Mesendoderm (in vitro differentiated cells): ENCODE results near the gene CCDC187.

Experiments used
- DNase-seq: peaks from one replicate; pipeline ENCODE4 v3.0.0; 2013
- H2AK5ac ChIP-seq: 2 replicates; pipeline ENCODE4 v1.6.1; 2013; ENCODE audit warnings: low read length, inconsistent platforms
- H2BK120ac ChIP-seq: 2 replicates; pipeline ENCODE4 v1.6.1; 2013; ENCODE audit warnings: low read depth, mild to moderate bottlenecking, low read length, moderate library complexity, mixed read lengths
- H2BK15ac ChIP-seq: replicated peaks from 2 replicates; pipeline ENCODE4 v1.6.1; 2013; ENCODE audit warnings: low read depth, mild to moderate bottlenecking, moderate library complexity
- H2BK5ac ChIP-seq: 2 replicates; pipeline ENCODE4 v1.6.1; 2013; ENCODE audit warnings: low read length, inconsistent platforms
- H3K18ac ChIP-seq: 2 replicates; pipeline ENCODE4 v1.6.1; 2013; ENCODE audit warnings: mild to moderate bottlenecking, low read length, mixed read lengths
- H3K23ac ChIP-seq: one replicate; pipeline ENCODE4 v1.6.1; 2013; ENCODE audit warnings: low read length
- H3K27ac ChIP-seq: 2 replicates; pipeline ENCODE4 v1.5.1; 2013; ENCODE audit warnings: low read depth, mild to moderate bottlenecking, inconsistent platforms, low read length, moderate library complexity
- H3K27me3 ChIP-seq: 2 replicates; pipeline ENCODE4 v1.6.1; 2013; ENCODE audit warnings: low read length, control low read depth, mild to moderate bottlenecking, inconsistent platforms; ENCODE audit not compliant: insufficient read depth, poor library complexity
- H3K36me3 ChIP-seq: 2 replicates; pipeline ENCODE4 v1.6.1; 2013; ENCODE audit warnings: low read length, inconsistent platforms; ENCODE audit not compliant: control insufficient read depth, insufficient read depth
- H3K4ac ChIP-seq: one replicate; pipeline ENCODE4 v1.6.1; 2013; ENCODE audit warnings: low read depth, mild to moderate bottlenecking, low read length, moderate library complexity
- H3K4me1 ChIP-seq: 2 replicates; pipeline ENCODE4 v1.6.1; 2013; ENCODE audit warnings: low read depth, low read length, inconsistent platforms; ENCODE audit not compliant: control insufficient read depth
- H3K4me2 ChIP-seq: 2 replicates; pipeline ENCODE4 v1.6.1; 2013; ENCODE audit warnings: low read length
- H3K4me3 ChIP-seq: 2 replicates; pipeline ENCODE4 v1.5.1; 2013; ENCODE audit warnings: mild to moderate bottlenecking, low read length
- H3K56ac ChIP-seq: one replicate; pipeline ENCODE4 v1.6.1; 2013; ENCODE audit warnings: low read length
- H3K79me1 ChIP-seq: 2 replicates; pipeline ENCODE4 v1.6.1; 2013; ENCODE audit warnings: low read length, inconsistent platforms
- H3K79me2 ChIP-seq: 2 replicates; pipeline ENCODE4 v1.6.1; 2013; ENCODE audit warnings: mild to moderate bottlenecking, low read length; ENCODE audit not compliant: control insufficient read depth, insufficient read depth
- H3K9ac ChIP-seq: 2 replicates; pipeline ENCODE4 v1.6.1; 2013; ENCODE audit warnings: low read length, inconsistent platforms
- H4K5ac ChIP-seq: one replicate; pipeline ENCODE4 v1.6.1; 2013; ENCODE audit warnings: low read length
- H4K8ac ChIP-seq: one replicate; pipeline ENCODE4 v1.6.1; 2013; ENCODE audit warnings: low read depth, mild to moderate bottlenecking, control low read depth, low read length, moderate library complexity
- WGBS: extraction: QIAGEN DNeasy Blood & Tissue Kit; methylation state at CpG from one replicate; pipeline ENCODE4 v1.1.7; 2013; ENCODE audit warnings: low lambda C conversion rate, missing lambda C conversion rate; ENCODE audit not compliant: insufficient coverage; ENCODE audit errors: extremely low coverage; 5-methylcytosine and 5-hydroxymethylcytosine counted together

Gene CCDC187

DNA sequence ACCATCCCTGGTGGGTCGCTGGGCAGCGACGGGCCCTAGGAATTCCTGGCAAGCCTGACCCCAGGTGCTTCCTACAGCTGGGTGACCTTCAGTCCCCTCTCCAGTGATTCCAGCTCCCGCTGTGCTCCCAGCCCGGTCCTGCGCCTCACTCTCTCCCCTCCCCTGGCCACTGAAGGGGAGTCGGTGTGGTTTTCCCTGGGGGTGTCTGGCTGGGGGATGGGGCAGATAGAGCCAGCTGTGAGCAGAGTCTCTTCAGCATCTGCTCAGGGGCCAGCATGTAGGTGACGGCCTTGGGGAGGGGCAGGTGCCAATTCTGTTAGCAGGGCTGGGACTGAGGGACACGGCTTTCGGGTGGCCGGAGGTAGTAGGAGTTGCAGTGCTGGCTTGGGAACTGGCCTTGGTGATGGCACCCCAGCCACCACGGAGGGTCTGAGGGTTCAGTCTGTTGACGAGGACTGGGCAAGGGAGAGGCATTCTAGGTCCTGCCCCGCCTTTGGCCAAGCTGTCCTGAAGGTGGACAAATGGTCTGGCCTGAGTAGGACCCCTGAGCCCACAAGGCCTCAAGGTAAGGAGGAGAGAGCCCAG lies 26.6 kb upstream of the CCDC187 start:
- WGBS = no CpG with 5 or more reads among the region's 14 CpGs
- peaks cover 5% of the 10 kb centered on the region for H3K4me1 ChIP-seq

DNA sequence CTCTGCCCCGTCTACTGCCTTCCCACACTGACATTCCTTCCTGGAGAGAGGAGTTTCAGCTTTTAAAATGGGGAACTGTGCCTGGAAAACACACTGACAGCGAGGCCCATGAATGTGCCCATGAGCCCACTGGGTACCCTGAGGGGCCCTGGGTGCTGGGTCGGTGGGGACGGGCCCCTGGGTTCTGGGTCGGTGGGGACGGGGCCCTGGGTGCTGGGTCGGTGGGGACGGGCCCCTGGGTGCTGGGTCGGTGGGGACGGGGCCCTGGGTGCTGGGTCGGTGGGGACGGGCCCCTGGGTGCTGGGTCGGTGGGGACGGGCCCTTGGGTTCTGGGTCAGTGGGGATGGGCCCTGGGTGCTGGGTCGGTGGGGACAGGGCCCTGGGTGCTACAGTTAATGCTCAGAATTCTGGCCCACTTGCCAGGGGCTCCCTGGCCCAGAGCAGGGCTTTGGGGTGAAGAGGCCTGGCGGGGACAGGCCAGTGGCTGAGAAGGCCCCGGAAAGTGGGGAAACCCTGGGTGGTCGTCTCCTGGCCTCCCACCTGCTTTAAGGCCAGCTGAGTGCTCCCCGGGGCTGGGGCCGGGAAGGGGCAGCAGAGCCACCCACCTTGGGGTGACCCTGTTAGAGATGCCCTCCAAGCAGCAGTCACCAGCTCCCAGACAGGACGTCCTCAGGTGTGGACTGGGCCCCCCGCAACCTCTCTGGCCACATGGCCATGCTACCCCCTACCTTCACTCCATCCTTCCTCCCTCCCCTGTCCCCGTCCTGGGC lies 25.9 kb upstream of the CCDC187 start:
- no peaks in the 10 kb centered on the region for H3K27me3 ChIP-seq
- no peak overlapping the region for H2AK5ac ChIP-seq
- H3K56ac ChIP-seq = no peak overlapping the region
- no peak overlapping the region for H3K4ac ChIP-seq
- no CpG with 5 or more reads among the region's 23 CpGs for WGBS
- no peak for DNase-seq
- H3K79me2 ChIP-seq = peaks cover 2% of the 10 kb centered on the region
- H3K27ac ChIP-seq = no peak overlapping the region
- H3K4me2 ChIP-seq = no peak overlapping the region
- H3K9ac ChIP-seq = no peak overlapping the region
- peaks cover 5% of the 10 kb centered on the region for H3K4me1 ChIP-seq
- no peak overlapping the region for H3K23ac ChIP-seq
- H2BK5ac ChIP-seq = no peak overlapping the region
- no peaks in the 10 kb centered on the region for H3K36me3 ChIP-seq
- no peaks in the 10 kb centered on the region for H3K79me1 ChIP-seq
- no peak overlapping the region for H4K8ac ChIP-seq
- H4K5ac ChIP-seq = no peak overlapping the region
- no peak overlapping the region for H2BK15ac ChIP-seq
- H3K4me3 ChIP-seq = no peak overlapping the region
- no peak overlapping the region for H2BK120ac ChIP-seq
- no peak overlapping the region for H3K18ac ChIP-seq

More for the DNA sequence above, 26.6 kb upstream of the CCDC187 start:
- Histone ChIP-seq H4K5ac (no peak overlapping the region), H3K79me1 (no peaks in the 10 kb centered on the region), H2BK120ac (no peak overlapping the region), H2BK15ac (no peak overlapping the region), H3K27me3 (no peaks in the 10 kb centered on the region), H3K79me2 (peaks cover 2% of the 10 kb centered on the region), H3K56ac (no peak overlapping the region), H3K23ac (no peak overlapping the region), H3K4me3 (no peak overlapping the region), H3K9ac (no peak overlapping the region), H3K18ac (no peak overlapping the region), H3K4me2 (no peak overlapping the region), H3K36me3 (no peaks in the 10 kb centered on the region), H2BK5ac (no peak overlapping the region), H3K27ac (no peak overlapping the region), H4K8ac (no peak overlapping the region), H3K4ac (no peak overlapping the region), H2AK5ac (no peak overlapping the region)
- no peak for DNase-seq

- H3K4me1 ChIP-seq = peaks cover 5% of the 10 kb centered on the region
- H3K23ac ChIP-seq = no peak overlapping the region
- peaks cover 2% of the 10 kb centered on the region for H3K79me2 ChIP-seq
- no peaks in the 10 kb centered on the region for H3K27me3 ChIP-seq
- no peak overlapping the region for H4K5ac ChIP-seq
- no CpG with 5 or more reads among the region's 19 CpGs for WGBS
- no peak for DNase-seq
- H3K18ac ChIP-seq = no peak overlapping the region
- no peak overlapping the region for H3K9ac ChIP-seq
- H3K4me2 ChIP-seq = no peak overlapping the region
- H3K4me3 ChIP-seq = no peak overlapping the region
- H3K27ac ChIP-seq = no peak overlapping the region
- no peaks in the 10 kb centered on the region for H3K36me3 ChIP-seq
- no peak overlapping the region for H2BK5ac ChIP-seq
- H2AK5ac ChIP-seq = no peak overlapping the region
- no peak overlapping the region for H4K8ac ChIP-seq
- no peak overlapping the region for H3K4ac ChIP-seq
- H3K79me1 ChIP-seq = no peaks in the 10 kb centered on the region
- H2BK15ac ChIP-seq = no peak overlapping the region
- H3K56ac ChIP-seq = no peak overlapping the region
- no peak overlapping the region for H2BK120ac ChIP-seq
These were observed 25.3 kb upstream of the CCDC187 start for GRCh38 chr9:136329211-136329627.

- WGBS = no CpG with 5 or more reads among the region's 15 CpGs
- H4K8ac ChIP-seq = no peak overlapping the region
These were observed 24.7 kb upstream of the CCDC187 start for GRCh38 chr9:136328622-136329041.

DNA sequence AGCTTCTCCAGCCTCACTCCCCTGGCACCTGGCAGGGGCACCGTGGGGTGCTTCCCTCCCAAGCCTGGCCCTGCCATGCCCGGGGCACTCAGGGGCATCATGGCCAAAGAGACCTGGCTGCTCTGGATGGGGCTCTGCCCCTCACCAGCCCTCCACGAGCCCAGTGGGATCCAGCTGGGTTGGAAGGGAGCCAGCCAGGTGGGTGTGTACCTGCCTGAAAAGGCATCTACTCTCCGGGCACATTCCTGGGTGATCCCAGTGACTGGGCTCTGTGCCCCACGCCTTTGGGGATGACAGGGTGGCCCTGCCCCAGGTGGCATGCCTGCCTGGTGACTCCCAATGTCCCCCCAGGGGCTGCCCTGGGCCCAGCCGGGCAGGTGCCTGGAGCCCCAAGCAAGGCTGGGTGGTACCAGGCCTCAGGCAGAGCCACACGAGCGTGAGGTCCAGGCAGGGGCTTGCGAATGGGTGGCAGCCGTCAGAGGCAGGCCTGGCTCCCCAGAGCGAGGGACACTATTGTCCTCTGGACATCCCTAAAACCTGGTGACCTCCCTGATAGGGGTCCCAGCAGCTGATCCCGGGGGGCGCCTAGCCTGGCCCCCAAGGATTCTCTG lies 24.2 kb upstream of the CCDC187 start:
- no CpG with 5 or more reads among the region's 13 CpGs for WGBS
- Histone ChIP-seq H3K9ac (peak overlapping the region; percentile 64), H3K4me2 (peak overlapping the region; percentile 50), H2BK15ac (no peak overlapping the region), H3K18ac (peak overlapping the region; percentile 51), H3K36me3 (no peaks in the 10 kb centered on the region), H3K56ac (peak overlapping the region; percentile 91), H3K79me1 (no peaks in the 10 kb centered on the region), H3K27me3 (no peaks in the 10 kb centered on the region), H3K27ac (no peak overlapping the region), H2BK5ac (no peak overlapping the region), H3K4me1 (peaks cover 5% of the 10 kb centered on the region), H3K79me2 (peaks cover 2% of the 10 kb centered on the region), H3K4me3 (peak overlapping the region; percentile 22), H4K8ac (no peak overlapping the region), H4K5ac (no peak overlapping the region), H2AK5ac (no peak overlapping the region), H3K23ac (peak overlapping the region; percentile 45), H3K4ac (peak overlapping the region; percentile 66), H2BK120ac (no peak overlapping the region)
- DNase-seq = no peak

More at GRCh38 chr9:136328622-136329041, 24.7 kb upstream of the CCDC187 start:
- Histone ChIP-seq H4K5ac (no peak overlapping the region), H3K4me2 (no peak overlapping the region), H2AK5ac (no peak overlapping the region), H3K4me1 (peaks cover 5% of the 10 kb centered on the region), H2BK15ac (no peak overlapping the region), H2BK5ac (no peak overlapping the region), H3K79me2 (peaks cover 2% of the 10 kb centered on the region), H3K23ac (no peak overlapping the region), H3K79me1 (no peaks in the 10 kb centered on the region), H3K4me3 (no peak overlapping the region), H3K56ac (peak overlapping the region; percentile 91), H2BK120ac (no peak overlapping the region), H3K9ac (peak overlapping the region; percentile 64), H3K36me3 (no peaks in the 10 kb centered on the region), H3K27ac (no peak overlapping the region), H3K4ac (no peak overlapping the region), H3K27me3 (no peaks in the 10 kb centered on the region), H3K18ac (no peak overlapping the region)
- no peak for DNase-seq
